Endothelial cell of coronary artery (primary cell): ENCODE data around the gene THY1. TPM values are rescaled to one million over a fixed set of nuclear protein-coding genes. Genes with fewer than 3 reads are reported as not detected.

Source experiments
- total RNA-seq: library from RNA; depleted of rRNA; stranded (reverse); fragments of >200 nt; gene quantifications from 2 replicates; pipeline ENCODE4 v1.2.3, GENCODE V29; 2014

Gene THY1
- 0.18 and 0.38 TPM in 2 replicates for total RNA-seq

DNA sequence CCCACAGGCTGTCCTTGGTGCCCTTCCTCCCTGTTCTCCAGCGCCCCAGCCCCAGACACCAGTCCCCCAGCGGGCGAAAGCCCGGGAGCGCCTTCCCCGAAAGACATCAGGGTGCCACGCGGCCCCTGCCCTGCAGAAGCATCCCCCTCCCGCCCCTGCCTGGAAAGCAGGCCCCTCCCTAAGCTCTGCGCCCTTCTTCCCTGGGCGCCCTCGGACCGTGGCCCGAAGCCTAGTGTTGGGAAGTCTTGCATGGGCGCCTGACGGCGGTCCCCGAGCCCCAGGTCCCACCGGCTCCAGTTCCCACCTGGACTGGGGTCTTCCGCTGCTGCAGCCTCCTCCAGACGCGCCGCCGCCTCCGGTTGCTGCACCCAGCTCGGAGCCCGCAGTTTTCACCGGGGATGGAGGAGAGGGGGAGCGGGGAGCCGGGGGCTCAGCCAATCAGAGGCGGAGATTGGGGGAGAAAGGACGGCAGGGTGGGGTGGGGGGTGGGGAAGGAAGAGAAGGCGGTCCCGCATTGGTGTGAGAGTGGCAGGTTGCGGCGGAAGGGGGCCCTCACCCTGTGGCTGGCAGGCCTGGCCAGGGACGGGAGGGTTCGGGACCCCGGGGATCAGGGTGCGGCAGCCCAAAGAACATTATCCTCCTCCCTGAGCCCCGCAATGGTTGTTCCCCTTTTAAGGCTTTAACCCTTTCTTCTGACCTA, at the start of gene THY1:
TSS of gene THY1 (minus strand) at position 364 of the 700 bp plus-strand sequence. CDS start 2,267 bp downstream, outside the sequence.

DNA sequence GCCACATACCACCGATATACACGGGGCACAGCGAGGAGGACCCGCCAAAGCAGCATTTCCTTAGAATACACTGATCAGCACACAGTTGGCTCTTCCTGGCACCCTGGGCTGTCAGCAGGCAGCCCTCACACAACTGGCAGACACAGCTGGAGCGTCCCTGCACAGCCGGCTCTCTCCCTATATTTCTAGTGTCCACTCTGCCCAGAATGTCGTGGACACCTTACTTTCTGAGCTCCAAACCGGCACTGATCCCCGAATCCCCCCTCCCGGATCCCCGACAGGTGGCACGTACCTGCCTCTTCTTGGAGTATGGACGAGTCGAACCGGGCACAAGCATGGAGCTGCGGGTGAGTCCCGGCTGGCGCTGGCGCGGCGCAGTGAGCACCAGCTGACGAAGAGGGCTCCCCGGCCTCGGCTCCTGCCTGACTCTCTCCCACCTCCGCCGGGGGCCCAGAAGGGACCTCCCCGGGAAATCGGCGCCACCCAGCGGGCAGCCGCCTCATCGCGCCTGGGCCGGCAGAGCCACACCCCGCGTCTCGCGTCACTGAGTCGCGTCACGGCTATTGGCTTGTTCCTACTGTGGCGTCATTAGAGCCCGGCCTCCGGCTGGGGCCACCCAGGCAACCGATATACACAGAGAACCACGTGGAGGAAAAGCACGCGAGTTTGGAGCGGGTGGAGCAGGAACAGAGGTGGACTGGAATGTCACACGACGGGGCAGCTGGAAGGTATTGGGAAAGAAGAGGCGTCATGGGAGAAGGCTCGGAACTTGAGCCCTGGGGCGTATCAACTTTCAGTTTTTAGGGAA, 41.6 kb downstream of the THY1 start, which contains the start of gene USP2:
TSS of gene USP2 (minus strand) at position 510 of the 808 bp plus-strand sequence. CDS start 8,210 bp downstream, outside the sequence.

Other genes starting within 250 kb of the THY1 start
- gene NHERF4, start 237.7 kb downstream of the THY1 start, total RNA-seq = 0.19 TPM in 1 of 2 replicates, not detected in the other
- gene CBL, start 216.8 kb downstream of the THY1 start, total RNA-seq = 10.8 and 13.6 TPM in 2 replicates
- gene MCAM, start 106.0 kb downstream of the THY1 start, total RNA-seq = 1,233 and 1,581 TPM in 2 replicates
- 2.9 and 4.4 TPM in 2 replicates for gene RNF26, start 88.6 kb downstream of the THY1 start, total RNA-seq
- 58.2 and 65.6 TPM in 2 replicates for gene C1QTNF5, start 82.3 kb downstream of the THY1 start, total RNA-seq
- gene MFRP, start 76.5 kb downstream of the THY1 start, total RNA-seq = under 0.01 TPM in 1 of 2 replicates, not detected in the other
- 0.18 TPM in 1 of 2 replicates, not detected in the other for gene USP2, start 41.5 kb downstream of the THY1 start, total RNA-seq